22Rv1 (cell line): ENCODE data around the gene TEX12.

Experiments
- ZFX ChIP-seq: fragments of 450-650 bp; IDR thresholded peaks from 2 replicates; pipeline ENCODE4 v1.6.1; 2017; ENCODE audit warnings: antibody characterized with exemption, borderline replicate concordance
- TF ChIP-seq, protein P1 (sequence below): fragments of 450-650 bp; IDR thresholded peaks from 2 replicates; pipeline ENCODE4 v1.5.1; 2017; ENCODE audit warnings: mild to moderate bottlenecking

DNA sequence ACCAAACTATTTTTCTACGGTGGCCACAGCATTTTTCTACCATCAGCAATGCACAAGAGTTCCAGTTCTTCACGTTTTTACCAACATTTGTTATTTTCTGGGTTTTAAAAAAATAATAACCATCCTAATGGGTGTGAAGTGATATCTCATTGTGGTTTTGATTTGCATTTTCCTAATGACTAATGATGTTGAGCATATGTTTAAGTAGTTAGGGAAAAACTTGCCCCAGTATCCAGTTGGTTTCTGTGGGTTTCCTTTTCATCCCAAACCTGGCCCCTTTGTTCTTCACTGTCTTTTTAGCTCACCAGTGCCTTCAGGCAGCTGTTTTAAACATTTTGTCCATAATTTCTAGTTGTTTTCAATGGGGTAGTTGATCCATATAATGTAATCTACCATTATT is 44.4 kb downstream of the TEX12 start:
- TF ChIP-seq, protein P1, sequence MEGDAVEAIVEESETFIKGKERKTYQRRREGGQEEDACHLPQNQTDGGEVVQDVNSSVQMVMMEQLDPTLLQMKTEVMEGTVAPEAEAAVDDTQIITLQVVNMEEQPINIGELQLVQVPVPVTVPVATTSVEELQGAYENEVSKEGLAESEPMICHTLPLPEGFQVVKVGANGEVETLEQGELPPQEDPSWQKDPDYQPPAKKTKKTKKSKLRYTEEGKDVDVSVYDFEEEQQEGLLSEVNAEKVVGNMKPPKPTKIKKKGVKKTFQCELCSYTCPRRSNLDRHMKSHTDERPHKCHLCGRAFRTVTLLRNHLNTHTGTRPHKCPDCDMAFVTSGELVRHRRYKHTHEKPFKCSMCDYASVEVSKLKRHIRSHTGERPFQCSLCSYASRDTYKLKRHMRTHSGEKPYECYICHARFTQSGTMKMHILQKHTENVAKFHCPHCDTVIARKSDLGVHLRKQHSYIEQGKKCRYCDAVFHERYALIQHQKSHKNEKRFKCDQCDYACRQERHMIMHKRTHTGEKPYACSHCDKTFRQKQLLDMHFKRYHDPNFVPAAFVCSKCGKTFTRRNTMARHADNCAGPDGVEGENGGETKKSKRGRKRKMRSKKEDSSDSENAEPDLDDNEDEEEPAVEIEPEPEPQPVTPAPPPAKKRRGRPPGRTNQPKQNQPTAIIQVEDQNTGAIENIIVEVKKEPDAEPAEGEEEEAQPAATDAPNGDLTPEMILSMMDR: no peak
- TF ChIP-seq ZFX: no peak
